BJ (cell line): Measurements from ENCODE around the gene CHMP6. TPM values are rescaled to one million over a fixed set of nuclear protein-coding genes. Genes with fewer than 3 reads are reported as not detected.

Experiments
- CTCF ChIA-PET: fragments of 350-600 bp; formaldehyde crosslinking; extraction: SDS; loops from one replicate; lab custom pipeline; 2021; ENCODE audit warnings: antibody characterized with exemption, inconsistent platforms; lab: Yijun Ruan, JAX
- POLR2A ChIA-PET: fragments of 300-600 bp; sonication (Branson Sonifier 250); formaldehyde crosslinking; extraction: SDS; loops from one replicate; lab custom pipeline; 2021; ENCODE audit warnings: antibody characterized with exemption; lab: Charles Lee
- DNase-seq: peaks from one replicate; pipeline ENCODE4 v3.0.0-alpha.2; 2011; ENCODE audit warnings: low read depth
- H3K27me3 ChIP-seq: 2 replicates; pipeline ENCODE4 v1.6.0; 2011; ENCODE audit warnings: low read length; ENCODE audit not compliant: control insufficient read depth, insufficient read depth
- H3K36me3 ChIP-seq: 2 replicates; pipeline ENCODE4 v1.5.1; 2011; ENCODE audit warnings: low read length; ENCODE audit not compliant: control insufficient read depth, insufficient read depth
- H3K4me3 ChIP-seq: 2 replicates; pipeline ENCODE4 v1.5.1; 2011; ENCODE audit warnings: low read depth, mild to moderate bottlenecking, control low read depth, low read length
- polyA plus RNA-seq: library from polyadenylated mRNA; depleted of rRNA; stranded (reverse); fragments of >200 nt; gene quantifications from 2 replicates; pipeline ENCODE4 v1.2.3, GENCODE V29; 2011
- TF ChIP-seq, protein P1 (sequence below): IDR thresholded peaks from 2 replicates; pipeline ENCODE4 v1.5.1; 2011; ENCODE audit warnings: low read depth, mild to moderate bottlenecking, control low read depth, inconsistent platforms, low read length, moderate library complexity; ENCODE audit not compliant: insufficient read depth

CHMP6 gene
- polyA plus RNA-seq, 1 experiment = 30.7 TPM

DNA sequence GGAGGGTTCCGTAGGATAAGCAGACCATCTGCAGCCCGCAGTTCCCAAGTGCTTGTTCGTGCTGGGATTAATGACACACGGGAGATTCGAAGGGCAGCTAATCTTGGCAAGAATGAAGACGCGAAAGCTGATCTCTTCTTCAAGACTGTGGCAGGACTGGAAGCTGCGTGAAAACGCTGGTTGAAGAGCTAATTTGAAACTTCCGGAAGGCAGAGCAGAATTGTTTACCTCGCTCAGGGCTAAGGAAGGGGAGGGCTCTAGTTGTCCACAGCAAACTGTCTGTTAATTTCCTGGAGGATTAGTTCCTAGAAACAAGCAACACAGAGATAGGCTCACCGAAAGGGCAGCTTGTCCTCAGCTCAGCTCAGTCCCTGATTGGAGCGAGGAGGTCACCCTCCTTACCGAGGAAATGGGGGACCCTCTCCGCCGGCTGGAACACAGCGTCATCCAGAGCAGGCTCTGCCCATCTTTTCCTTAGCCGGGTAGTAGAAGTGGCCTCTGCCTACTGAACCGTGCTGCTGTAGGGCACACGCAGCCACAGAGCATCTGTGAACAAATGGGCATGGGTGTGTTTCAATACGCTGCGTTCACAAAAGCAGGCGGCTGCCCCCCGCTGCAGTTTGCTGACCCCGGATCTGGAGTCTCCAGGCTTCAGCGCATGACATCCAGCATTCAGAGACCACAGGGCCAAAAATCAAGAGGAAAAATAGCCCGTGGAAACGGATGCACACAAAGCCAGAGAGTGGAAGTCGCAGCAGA is 26.6 kb downstream of the CHMP6 start:
- TF ChIP-seq, protein P1, sequence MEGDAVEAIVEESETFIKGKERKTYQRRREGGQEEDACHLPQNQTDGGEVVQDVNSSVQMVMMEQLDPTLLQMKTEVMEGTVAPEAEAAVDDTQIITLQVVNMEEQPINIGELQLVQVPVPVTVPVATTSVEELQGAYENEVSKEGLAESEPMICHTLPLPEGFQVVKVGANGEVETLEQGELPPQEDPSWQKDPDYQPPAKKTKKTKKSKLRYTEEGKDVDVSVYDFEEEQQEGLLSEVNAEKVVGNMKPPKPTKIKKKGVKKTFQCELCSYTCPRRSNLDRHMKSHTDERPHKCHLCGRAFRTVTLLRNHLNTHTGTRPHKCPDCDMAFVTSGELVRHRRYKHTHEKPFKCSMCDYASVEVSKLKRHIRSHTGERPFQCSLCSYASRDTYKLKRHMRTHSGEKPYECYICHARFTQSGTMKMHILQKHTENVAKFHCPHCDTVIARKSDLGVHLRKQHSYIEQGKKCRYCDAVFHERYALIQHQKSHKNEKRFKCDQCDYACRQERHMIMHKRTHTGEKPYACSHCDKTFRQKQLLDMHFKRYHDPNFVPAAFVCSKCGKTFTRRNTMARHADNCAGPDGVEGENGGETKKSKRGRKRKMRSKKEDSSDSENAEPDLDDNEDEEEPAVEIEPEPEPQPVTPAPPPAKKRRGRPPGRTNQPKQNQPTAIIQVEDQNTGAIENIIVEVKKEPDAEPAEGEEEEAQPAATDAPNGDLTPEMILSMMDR = no peak
- no peak overlapping the region for H3K4me3 ChIP-seq
- no peaks in the 10 kb centered on the region for H3K27me3 ChIP-seq
- no peaks in the 10 kb centered on the region for H3K36me3 ChIP-seq
- DNase-seq = no peak
- CTCF ChIA-PET = interaction anchor here (1.9 to 2.5 kb wide), 3 partner anchors 77 to 84 kb away, joined by 5 to 20 read pairs (median 13); no protein-coding TSS in a partner anchor
- POLR2A ChIA-PET = interaction anchor here (0.6 kb wide), 1 partner anchor 12 kb away, joined by 3 read pairs; no protein-coding TSS in a partner anchor

DNA sequence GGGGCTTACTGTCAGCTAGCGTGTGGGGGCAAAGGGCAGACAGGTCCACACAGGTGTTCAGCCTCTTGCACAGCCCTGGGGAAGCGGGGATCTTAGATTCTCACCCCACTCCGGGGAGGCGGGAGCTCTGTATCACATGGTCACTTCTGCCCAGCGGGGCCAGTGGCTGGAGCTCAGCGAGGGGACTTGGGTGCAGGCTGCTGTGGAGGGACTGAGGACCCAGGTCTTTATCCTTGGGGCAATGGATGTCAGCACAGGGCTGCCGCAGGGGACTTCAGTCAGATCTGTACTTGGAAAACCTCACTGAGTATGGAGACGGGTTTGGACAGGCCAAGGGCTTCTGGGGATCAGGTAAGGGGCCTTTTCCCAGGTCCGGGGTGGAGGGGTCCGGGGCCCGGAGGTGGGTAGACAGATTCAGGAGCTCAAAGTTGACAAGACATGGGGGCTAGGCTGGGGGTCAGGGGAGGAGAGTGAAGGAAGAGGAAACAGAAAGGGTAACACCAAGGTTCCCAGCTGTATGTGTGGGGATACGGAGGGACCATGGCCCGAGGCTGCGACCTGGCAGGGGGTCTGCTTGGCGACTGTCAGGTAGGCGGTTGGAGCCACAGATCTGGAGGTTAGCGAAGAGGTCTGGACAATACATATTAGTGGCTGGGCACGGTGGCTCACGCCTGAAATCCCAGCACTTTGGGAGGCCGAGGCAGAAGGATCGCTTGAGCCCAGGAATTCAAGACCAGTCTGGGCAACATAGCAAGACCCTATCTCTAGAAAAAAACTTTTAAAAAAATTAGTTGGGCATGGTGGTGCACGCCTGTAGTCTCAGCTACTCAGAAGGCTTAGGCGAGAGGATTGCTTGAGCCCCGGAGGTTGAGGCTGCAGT is 28.2 kb downstream of the CHMP6 start:
- H3K27me3 ChIP-seq = no peaks in the 10 kb centered on the region
- ChIA-PET CTCF (interaction anchor here (9.0 to 9.5 kb wide), 2 partner anchors 76 to 83 kb away, joined by 95 to 176 read pairs; no protein-coding TSS in a partner anchor), POLR2A (no interaction called here)
- no peak for DNase-seq
- TF ChIP-seq, protein P1 = no peak
- no peaks in the 10 kb centered on the region for H3K36me3 ChIP-seq
- H3K4me3 ChIP-seq = no peak overlapping the region

DNA sequence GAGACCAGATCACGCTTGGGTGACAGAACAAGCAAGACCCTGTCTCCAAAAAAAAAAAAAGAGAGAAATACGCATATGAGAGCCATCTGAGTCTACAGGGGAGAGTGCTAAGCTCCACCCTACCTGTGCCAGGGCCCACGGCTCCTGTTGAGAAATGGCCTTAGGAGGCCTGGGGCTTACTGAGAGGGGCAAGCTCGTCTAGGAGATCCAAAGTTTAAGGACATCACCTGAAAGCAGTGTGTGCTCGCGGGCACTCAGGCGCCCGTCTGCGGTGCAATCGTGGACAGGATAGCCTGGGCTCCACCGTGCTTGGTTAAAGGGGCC is 28.8 kb downstream of the CHMP6 start:
- POLR2A ChIA-PET = no interaction called here
- DNase-seq = no peak
- no peaks in the 10 kb centered on the region for H3K36me3 ChIP-seq
- TF ChIP-seq, protein P1 = no peak
- CTCF ChIA-PET = interaction anchor here (9.0 to 9.5 kb wide), 2 partner anchors 76 to 83 kb away, joined by 95 to 176 read pairs; no protein-coding TSS in a partner anchor
- no peaks in the 10 kb centered on the region for H3K27me3 ChIP-seq
- no peak overlapping the region for H3K4me3 ChIP-seq

DNA sequence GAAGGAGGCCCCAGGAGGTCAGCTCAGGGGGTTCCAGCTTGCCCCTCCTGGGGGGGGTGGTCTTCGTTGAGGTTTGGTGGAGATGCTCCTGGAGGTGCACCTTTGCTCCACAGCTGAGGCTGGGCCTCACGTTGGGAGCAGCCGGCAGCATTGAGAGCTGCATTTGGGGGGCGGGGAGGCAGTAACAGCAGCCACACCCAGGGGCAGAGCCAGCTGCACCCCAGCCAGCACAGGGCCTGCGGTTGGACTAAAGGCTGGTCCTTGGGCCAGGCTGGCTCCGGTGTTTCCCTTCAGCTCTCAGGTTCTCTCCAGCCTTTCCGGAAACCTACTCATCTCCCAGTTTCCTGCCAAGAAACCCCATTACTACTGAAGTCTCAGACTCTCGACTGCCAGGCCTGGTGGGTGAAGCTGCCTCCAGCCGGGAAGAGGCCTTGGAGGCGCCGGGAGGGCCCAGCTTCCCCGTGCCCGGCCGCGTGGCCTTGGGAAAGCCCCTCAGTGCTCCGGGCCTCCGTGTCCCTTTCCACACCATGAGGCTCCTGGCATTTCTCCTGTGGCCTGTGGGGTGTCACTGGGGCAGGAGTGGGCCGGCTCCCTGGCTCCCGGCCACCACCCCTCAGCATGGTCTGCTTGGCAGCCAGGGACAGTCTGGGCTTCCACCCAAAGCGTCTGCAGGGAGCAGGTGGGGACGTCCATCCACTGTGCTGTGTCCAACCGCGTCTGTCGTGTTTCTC is 29.3 kb downstream of the CHMP6 start:
- Histone ChIP-seq H3K36me3 (no peaks in the 10 kb centered on the region), H3K27me3 (peaks cover 3% of the 10 kb centered on the region), H3K4me3 (no peak overlapping the region)
- no peak for DNase-seq
- TF ChIP-seq, protein P1 = no peak
- ChIA-PET CTCF (interaction anchor here (9.0 to 9.5 kb wide), 2 partner anchors 75 to 82 kb away, joined by 95 to 176 read pairs; no protein-coding TSS in a partner anchor), POLR2A (no interaction called here)
